Measurements from ENCODE around the gene PAM16. TPM values are rescaled to one million over a fixed set of nuclear protein-coding genes. Genes with fewer than 3 reads are reported as not detected.
"Not testable (repeated sequence)": the region's sequence is repeated elsewhere in the genome, so short reads cannot be mapped to it uniquely, and the experiment has no call there.

PAM16 gene
- polyA plus RNA-seq, 1 donor from 2014 or later = 40.4 TPM

- no peaks in the 10 kb centered on the region for H3K27me3 Mint-ChIP-seq
- no peaks in the 10 kb centered on the region for H3K9me3 Mint-ChIP-seq
- no peaks in the 10 kb centered on the region for H3K36me3 Mint-ChIP-seq
- peaks cover 0 to 6% (median under 1%) of the 10 kb centered on the region in 3 donors for H3K4me1 Mint-ChIP-seq
- H3K4me3 Mint-ChIP-seq = no peak overlapping the region
- H3K27ac Mint-ChIP-seq = peak overlapping the region in 1 of 3 donors; percentile 35
Observed at GRCh38 chr16:4342866-4343744, 8.0 kb downstream of the PAM16 start.

DNA sequence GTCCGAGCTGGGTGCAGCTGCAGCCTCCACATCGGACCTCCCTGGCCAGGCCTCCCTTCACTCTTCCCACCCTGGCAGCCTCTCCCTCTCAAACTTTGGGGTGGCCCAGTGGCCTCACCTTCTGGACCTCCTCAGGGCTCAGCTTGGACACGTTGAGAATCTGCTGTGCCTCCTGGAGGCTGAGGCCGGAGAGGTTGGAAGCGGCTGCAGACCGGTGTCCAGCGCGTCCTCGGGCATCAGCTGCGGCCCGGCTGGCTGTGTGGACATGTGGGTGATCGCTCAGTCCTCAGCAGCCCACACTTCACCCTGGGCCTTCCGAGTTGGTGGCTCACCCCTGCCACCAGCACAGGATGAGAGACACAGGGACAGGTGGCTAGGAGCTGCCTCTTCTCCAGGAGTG, 9.9 kb downstream of the PAM16 start:
- peaks cover 0 to 4% (median 0%) of the 10 kb centered on the region in 3 donors for H3K4me1 Mint-ChIP-seq
- no peaks in the 10 kb centered on the region for H3K36me3 Mint-ChIP-seq
- H3K9me3 Mint-ChIP-seq = no peaks in the 10 kb centered on the region
- H3K27me3 Mint-ChIP-seq = no peaks in the 10 kb centered on the region
- no peak overlapping the region for H3K27ac Mint-ChIP-seq
- H3K4me3 Mint-ChIP-seq = no peak overlapping the region

GRCh38 chr16:4340443-4340842, 10.7 kb downstream of the PAM16 start:
- Mint-ChIP-seq H3K4me1 (peaks cover 0 to 2% (median 0%) of the 10 kb centered on the region in 3 donors), H3K9me3 (no peaks in the 10 kb centered on the region), H3K27ac (no peak overlapping the region), H3K27me3 (no peaks in the 10 kb centered on the region), H3K4me3 (no peak overlapping the region), H3K36me3 (no peaks in the 10 kb centered on the region)

- Mint-ChIP-seq H3K27me3 (no peaks in the 10 kb centered on the region), H3K9me3 (no peaks in the 10 kb centered on the region), H3K36me3 (no peaks in the 10 kb centered on the region), H3K4me1 (peaks cover 0 to 2% (median 0%) of the 10 kb centered on the region in 3 donors), H3K27ac (no peak overlapping the region), H3K4me3 (no peak overlapping the region)
Observed at GRCh38 chr16:4339909-4340308, 11.2 kb downstream of the PAM16 start.

GRCh38 chr16:4339455-4339854, 11.7 kb downstream of the PAM16 start:
- Mint-ChIP-seq H3K36me3 (no peaks in the 10 kb centered on the region), H3K27ac (no peak overlapping the region), H3K27me3 (no peaks in the 10 kb centered on the region), H3K9me3 (no peaks in the 10 kb centered on the region), H3K4me1 (no peaks in the 10 kb centered on the region), H3K4me3 (peak overlapping the region in 1 of 4 donors; percentile 65)

GRCh38 chr16:4338712-4339299, 12.3 kb downstream of the PAM16 start:
- no peak overlapping the region for H3K27ac Mint-ChIP-seq
- H3K4me1 Mint-ChIP-seq = no peaks in the 10 kb centered on the region
- no peaks in the 10 kb centered on the region for H3K9me3 Mint-ChIP-seq
- H3K4me3 Mint-ChIP-seq = no peak overlapping the region
- H3K27me3 Mint-ChIP-seq = no peaks in the 10 kb centered on the region
- no peaks in the 10 kb centered on the region for H3K36me3 Mint-ChIP-seq

DNA sequence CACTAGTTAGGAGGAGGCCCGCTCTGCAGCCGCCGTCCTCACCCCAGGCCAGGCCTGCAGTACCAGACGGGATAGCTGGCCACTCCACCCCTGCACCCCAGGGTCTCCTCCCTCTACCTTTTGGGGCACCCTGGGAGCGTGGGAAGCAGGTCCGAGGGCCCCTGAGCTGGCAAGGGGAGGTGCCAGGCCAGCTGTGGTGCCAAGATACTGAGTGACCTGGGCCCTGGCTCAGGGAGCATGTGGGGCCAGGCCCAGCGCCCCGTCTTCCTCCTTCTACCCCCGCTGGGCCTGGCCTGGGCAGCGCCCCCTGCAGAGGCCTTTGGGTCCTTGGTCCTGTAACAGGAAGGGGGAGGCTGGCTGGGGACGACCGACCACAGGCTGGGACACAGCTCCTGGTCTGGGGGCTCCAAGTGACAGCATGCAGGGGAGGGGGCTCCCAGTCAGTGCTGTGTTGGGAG, 13.0 kb downstream of the PAM16 start:
- no peak overlapping the region for H3K27ac Mint-ChIP-seq
- H3K27me3 Mint-ChIP-seq = no peaks in the 10 kb centered on the region
- no peaks in the 10 kb centered on the region for H3K4me1 Mint-ChIP-seq
- H3K9me3 Mint-ChIP-seq = no peaks in the 10 kb centered on the region
- H3K4me3 Mint-ChIP-seq = no peak overlapping the region
- no peaks in the 10 kb centered on the region for H3K36me3 Mint-ChIP-seq

GRCh38 chr16:4337540-4338088, 13.5 kb downstream of the PAM16 start:
- Mint-ChIP-seq H3K27ac (no peak overlapping the region), H3K4me3 (no peak overlapping the region), H3K36me3 (no peaks in the 10 kb centered on the region), H3K27me3 (no peaks in the 10 kb centered on the region), H3K9me3 (no peaks in the 10 kb centered on the region), H3K4me1 (no peaks in the 10 kb centered on the region)

DNA sequence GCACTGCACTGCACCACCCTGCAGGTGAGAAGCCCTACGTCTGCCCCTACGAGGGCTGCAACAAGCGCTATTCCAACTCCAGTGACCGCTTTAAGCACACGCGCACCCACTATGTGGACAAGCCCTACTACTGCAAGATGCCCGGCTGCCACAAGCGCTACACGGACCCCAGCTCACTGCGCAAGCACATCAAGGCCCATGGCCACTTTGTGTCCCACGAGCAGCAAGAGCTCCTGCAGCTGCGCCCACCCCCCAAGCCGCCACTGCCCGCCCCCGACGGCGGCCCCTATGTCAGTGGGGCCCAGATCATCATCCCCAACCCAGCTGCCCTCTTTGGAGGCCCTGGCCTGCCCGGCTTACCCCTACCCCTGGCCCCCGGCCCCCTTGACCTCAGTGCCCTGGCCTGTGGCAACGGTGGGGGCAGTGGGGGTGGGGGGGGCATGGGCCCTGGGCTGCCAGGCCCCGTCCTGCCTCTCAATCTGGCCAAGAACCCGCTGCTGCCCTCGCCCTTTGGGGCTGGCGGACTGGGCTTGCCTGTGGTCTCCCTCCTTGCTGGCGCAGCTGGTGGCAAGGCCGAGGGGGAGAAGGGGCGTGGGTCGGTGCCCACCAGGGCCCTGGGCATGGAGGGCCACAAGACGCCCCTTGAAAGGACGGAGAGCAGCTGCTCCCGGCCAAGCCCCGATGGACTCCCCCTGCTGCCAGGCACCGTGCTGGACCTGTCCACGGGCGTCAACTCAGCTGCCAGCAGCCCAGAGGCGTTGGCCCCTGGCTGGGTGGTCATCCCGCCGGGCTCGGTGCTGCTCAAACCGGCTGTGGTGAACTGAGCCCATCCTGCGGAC, 14.2 kb downstream of the PAM16 start:
- Mint-ChIP-seq H3K27ac (no peak overlapping the region), H3K4me1 (no peaks in the 10 kb centered on the region), H3K27me3 (no peaks in the 10 kb centered on the region), H3K36me3 (no peaks in the 10 kb centered on the region), H3K9me3 (no peaks in the 10 kb centered on the region), H3K4me3 (no peak overlapping the region)

DNA sequence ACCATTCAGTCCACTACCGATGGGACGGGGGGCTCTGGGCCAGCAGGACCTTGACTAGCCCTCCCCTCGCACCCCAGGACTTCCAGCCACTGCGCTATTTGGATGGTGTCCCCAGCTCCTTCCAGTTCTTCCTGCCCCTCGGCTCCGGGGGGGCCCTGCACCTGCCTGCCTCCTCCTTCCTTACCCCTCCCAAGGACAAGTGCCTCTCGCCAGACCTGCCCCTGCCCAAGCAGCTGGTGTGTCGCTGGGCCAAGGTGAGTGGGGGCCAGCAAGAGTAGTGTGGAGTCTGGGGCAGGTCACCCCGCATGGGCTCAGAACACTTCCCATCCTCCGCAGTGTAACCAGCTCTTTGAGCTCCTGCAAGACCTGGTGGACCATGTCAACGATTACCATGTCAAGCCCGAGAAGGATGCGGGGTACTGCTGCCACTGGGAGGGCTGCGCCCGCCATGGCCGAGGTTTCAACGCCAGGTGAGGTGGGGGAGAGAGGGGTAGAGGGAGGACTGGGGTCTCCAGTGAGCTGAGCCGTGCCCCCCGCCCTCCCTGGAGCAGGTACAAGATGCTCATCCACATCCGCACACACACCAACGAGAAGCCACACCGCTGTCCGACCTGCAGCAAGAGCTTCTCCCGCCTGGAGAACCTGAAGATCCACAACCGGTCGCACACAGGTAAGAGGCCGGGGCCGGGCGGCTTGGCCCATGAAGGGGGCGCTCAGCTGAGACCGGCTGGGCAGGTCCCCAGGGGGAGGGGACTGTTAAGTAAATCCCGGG, 16.2 kb downstream of the PAM16 start:
- no peaks in the 10 kb centered on the region for H3K36me3 Mint-ChIP-seq

DNA sequence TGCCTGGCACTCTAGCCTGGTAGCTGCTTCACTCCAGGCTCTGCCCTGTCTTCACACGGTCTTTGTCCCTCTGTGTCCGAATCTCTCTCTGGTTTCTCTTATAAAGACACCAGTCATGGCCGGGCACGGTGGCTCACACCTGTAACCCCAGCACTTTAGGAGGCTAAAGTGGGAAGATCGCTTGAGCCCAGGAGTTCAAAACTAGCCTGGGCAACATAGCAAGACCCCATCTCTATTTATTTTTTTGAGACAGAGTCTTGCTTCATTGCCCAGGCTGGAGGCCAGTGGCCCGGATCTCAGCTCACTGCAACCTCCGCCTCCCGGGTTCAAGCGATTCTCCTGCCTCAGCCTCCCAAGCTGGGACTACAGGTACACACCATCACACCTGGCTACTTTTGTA, 17.4 kb downstream of the PAM16 start:
- H3K27ac Mint-ChIP-seq, H3K4me3 Mint-ChIP-seq, H3K9me3 Mint-ChIP-seq, H3K4me1 Mint-ChIP-seq, H3K27me3 Mint-ChIP-seq, H3K36me3 Mint-ChIP-seq: not testable (repeated sequence)

More for the DNA sequence above, 16.2 kb downstream of the PAM16 start:
- no peaks in the 10 kb centered on the region for H3K27me3 Mint-ChIP-seq
- no peak overlapping the region for H3K27ac Mint-ChIP-seq
- H3K9me3 Mint-ChIP-seq = no peaks in the 10 kb centered on the region
- no peak overlapping the region for H3K4me3 Mint-ChIP-seq
- no peaks in the 10 kb centered on the region for H3K4me1 Mint-ChIP-seq

DNA sequence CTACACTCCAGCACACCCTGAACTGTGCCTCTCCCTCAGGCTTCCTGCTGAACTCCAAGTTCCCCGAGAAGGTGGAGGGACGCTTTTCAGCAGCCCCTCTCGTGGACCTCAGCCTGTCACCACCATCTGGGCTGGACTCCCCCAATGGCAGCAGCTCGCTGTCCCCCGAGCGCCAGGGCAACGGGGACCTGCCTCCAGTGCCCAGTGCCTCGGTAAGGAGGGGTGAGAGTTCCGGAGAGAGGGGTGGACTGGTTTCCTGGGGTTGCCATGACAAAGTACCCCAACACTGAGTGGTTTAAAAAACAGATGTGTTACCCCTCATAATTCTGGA, 17.8 kb downstream of the PAM16 start:
- H3K9me3 Mint-ChIP-seq = no peaks in the 10 kb centered on the region
- no peak overlapping the region for H3K27ac Mint-ChIP-seq
- no peaks in the 10 kb centered on the region for H3K36me3 Mint-ChIP-seq

GRCh38 chr16:4332623-4333307, 18.4 kb downstream of the PAM16 start:
- H3K27me3 Mint-ChIP-seq = peaks cover 4% of the 10 kb centered on the region
- no peaks in the 10 kb centered on the region for H3K9me3 Mint-ChIP-seq
- H3K36me3 Mint-ChIP-seq = no peaks in the 10 kb centered on the region
- peak overlapping the region in 1 of 4 donors; percentile 47 for H3K4me3 Mint-ChIP-seq
- H3K4me1 Mint-ChIP-seq = peaks cover 0 to 3% (median 3%) of the 10 kb centered on the region in 3 donors
- no peak overlapping the region for H3K27ac Mint-ChIP-seq

More for the DNA sequence above, 17.8 kb downstream of the PAM16 start:
- H3K4me1 Mint-ChIP-seq = peaks cover 0 to 3% (median under 1%) of the 10 kb centered on the region in 3 donors
- H3K27me3 Mint-ChIP-seq = peaks cover 4% of the 10 kb centered on the region
- H3K4me3 Mint-ChIP-seq = no peak overlapping the region

DNA sequence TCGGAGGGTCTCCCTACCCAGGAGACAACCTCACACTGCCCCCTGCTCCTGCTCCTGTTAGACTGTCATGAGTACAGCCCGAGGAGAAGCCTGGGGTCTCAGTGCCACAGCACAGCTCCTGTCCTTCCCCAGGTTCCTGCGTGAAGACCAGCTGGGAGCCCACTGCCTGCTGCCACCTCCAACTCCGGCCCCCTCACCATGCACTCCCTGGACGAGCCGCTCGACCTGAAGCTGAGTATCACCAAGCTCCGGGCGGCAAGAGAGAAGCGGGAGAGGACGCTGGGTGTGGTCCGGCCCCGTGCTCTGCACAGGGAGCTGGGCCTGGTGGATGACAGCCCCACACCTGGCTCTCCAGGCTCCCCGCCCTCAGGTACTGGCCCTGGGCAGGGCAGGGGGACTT, 19.0 kb downstream of the PAM16 start:
- Mint-ChIP-seq H3K4me1 (peaks cover 0 to 3% (median 3%) of the 10 kb centered on the region in 3 donors), H3K9me3 (no peaks in the 10 kb centered on the region), H3K27ac (peak overlapping the region in 1 of 3 donors; percentile 19), H3K27me3 (peaks cover 4% of the 10 kb centered on the region), H3K4me3 (no peak overlapping the region), H3K36me3 (no peaks in the 10 kb centered on the region)
